ENCODE data around the gene GLUD1.

The GLUD1 gene

DNA sequence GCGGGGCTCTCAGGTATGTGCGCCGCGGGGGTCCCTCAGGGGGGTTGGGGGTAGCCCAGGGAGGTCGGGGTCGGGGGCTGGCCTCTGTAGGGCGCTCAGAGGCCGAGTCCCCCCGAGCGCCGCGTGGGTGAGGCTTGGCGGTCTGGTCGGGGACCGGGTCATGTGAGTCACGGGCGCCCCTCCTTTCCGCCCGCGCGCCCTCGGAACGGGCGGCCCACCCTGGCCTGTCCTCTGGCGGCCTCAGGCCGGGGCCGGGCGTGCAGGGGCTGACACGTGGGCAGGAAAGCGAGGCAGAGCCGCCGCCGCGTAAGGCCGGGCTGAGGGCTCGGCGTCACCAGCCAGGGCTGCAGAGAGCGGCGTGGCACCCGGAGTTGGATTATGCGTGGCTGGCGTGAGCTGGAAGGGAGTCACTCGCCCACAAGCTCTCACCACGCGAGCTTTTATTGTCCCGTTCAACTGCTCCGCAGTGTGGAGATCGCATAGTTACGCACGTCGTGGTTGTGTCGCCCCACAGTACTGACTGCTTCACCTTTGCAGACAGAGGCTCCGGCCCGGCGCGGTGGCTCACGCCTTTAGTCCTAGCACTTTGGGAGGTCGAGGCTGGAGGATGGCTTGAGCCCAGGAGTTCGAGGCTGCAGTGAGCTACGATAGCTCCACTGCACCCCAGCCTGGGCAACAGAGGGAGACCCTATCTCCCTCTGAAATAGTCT, 748 bp upstream of the GLUD1 start (continued):
- TF ChIP-seq, protein P1, sequence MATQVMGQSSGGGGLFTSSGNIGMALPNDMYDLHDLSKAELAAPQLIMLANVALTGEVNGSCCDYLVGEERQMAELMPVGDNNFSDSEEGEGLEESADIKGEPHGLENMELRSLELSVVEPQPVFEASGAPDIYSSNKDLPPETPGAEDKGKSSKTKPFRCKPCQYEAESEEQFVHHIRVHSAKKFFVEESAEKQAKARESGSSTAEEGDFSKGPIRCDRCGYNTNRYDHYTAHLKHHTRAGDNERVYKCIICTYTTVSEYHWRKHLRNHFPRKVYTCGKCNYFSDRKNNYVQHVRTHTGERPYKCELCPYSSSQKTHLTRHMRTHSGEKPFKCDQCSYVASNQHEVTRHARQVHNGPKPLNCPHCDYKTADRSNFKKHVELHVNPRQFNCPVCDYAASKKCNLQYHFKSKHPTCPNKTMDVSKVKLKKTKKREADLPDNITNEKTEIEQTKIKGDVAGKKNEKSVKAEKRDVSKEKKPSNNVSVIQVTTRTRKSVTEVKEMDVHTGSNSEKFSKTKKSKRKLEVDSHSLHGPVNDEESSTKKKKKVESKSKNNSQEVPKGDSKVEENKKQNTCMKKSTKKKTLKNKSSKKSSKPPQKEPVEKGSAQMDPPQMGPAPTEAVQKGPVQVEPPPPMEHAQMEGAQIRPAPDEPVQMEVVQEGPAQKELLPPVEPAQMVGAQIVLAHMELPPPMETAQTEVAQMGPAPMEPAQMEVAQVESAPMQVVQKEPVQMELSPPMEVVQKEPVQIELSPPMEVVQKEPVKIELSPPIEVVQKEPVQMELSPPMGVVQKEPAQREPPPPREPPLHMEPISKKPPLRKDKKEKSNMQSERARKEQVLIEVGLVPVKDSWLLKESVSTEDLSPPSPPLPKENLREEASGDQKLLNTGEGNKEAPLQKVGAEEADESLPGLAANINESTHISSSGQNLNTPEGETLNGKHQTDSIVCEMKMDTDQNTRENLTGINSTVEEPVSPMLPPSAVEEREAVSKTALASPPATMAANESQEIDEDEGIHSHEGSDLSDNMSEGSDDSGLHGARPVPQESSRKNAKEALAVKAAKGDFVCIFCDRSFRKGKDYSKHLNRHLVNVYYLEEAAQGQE (tag by site-specific recombination; IDR thresholded peaks at IDR 0.05) = peak; percentile 42; the same call in 1 of the 2 replicates
- TF ChIP-seq ZNF114 (tag by site-specific recombination; IDR thresholded peaks at IDR 0.05) = no peak
- TF ChIP-seq ZNF146 (tag by site-specific recombination; IDR thresholded peaks at IDR 0.05) = no peak
- peak; percentile 78; the same call in 1 of the 2 replicates for TF ChIP-seq PRDM2 (tag by site-specific recombination; IDR thresholded peaks at IDR 0.05; ENCODE audit: borderline replicate concordance)
- no peak for TF ChIP-seq GLI2 (tag by site-specific recombination; IDR thresholded peaks at IDR 0.05; ENCODE audit: borderline replicate concordance, low read depth)
- peak; percentile 80; the same call in 1 of the 2 replicates for TF ChIP-seq ZNF501 (tag by site-specific recombination; IDR thresholded peaks at IDR 0.05)
- TF ChIP-seq ZNF416 (tag by site-specific recombination; IDR thresholded peaks at IDR 0.05) = no peak
- no peak for TF ChIP-seq ZNF302 (tag by site-specific recombination; IDR thresholded peaks at IDR 0.05; ENCODE audit: low read depth)
- no peak for TF ChIP-seq ZBTB21 (tag by site-specific recombination; IDR thresholded peaks at IDR 0.05)
- TF ChIP-seq, protein P2, sequence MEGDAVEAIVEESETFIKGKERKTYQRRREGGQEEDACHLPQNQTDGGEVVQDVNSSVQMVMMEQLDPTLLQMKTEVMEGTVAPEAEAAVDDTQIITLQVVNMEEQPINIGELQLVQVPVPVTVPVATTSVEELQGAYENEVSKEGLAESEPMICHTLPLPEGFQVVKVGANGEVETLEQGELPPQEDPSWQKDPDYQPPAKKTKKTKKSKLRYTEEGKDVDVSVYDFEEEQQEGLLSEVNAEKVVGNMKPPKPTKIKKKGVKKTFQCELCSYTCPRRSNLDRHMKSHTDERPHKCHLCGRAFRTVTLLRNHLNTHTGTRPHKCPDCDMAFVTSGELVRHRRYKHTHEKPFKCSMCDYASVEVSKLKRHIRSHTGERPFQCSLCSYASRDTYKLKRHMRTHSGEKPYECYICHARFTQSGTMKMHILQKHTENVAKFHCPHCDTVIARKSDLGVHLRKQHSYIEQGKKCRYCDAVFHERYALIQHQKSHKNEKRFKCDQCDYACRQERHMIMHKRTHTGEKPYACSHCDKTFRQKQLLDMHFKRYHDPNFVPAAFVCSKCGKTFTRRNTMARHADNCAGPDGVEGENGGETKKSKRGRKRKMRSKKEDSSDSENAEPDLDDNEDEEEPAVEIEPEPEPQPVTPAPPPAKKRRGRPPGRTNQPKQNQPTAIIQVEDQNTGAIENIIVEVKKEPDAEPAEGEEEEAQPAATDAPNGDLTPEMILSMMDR (tag by site-specific recombination; IDR thresholded peaks at IDR 0.05) = peak; percentile 19; the same call in 1 of the 2 replicates
- TF ChIP-seq ZNF544 (tag by site-specific recombination; IDR thresholded peaks at IDR 0.05) = no peak
- no peak for TF ChIP-seq ZNF654 (tag by site-specific recombination; IDR thresholded peaks at IDR 0.05; ENCODE audit: low read depth)
- TF ChIP-seq ZNF423 (tag by site-specific recombination; IDR thresholded peaks at IDR 0.05) = peak; percentile 47; the same call in 1 of the 2 replicates
- TF ChIP-seq ZNF549 (tag by site-specific recombination; IDR thresholded peaks at IDR 0.05) = no peak
- peak; percentile 80 for TF ChIP-seq ZNF2 (tag by site-specific recombination; IDR thresholded peaks at IDR 0.05)
- no peak for TF ChIP-seq ZNF112 (tag by site-specific recombination; IDR thresholded peaks at IDR 0.05)
- TF ChIP-seq, protein P3, sequence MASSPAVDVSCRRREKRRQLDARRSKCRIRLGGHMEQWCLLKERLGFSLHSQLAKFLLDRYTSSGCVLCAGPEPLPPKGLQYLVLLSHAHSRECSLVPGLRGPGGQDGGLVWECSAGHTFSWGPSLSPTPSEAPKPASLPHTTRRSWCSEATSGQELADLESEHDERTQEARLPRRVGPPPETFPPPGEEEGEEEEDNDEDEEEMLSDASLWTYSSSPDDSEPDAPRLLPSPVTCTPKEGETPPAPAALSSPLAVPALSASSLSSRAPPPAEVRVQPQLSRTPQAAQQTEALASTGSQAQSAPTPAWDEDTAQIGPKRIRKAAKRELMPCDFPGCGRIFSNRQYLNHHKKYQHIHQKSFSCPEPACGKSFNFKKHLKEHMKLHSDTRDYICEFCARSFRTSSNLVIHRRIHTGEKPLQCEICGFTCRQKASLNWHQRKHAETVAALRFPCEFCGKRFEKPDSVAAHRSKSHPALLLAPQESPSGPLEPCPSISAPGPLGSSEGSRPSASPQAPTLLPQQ (tag by site-specific recombination; IDR thresholded peaks at IDR 0.05) = peak; percentile 82
- no peak for TF ChIP-seq ZNF521 (tag by site-specific recombination; IDR thresholded peaks at IDR 0.05)
- TF ChIP-seq, protein P4, sequence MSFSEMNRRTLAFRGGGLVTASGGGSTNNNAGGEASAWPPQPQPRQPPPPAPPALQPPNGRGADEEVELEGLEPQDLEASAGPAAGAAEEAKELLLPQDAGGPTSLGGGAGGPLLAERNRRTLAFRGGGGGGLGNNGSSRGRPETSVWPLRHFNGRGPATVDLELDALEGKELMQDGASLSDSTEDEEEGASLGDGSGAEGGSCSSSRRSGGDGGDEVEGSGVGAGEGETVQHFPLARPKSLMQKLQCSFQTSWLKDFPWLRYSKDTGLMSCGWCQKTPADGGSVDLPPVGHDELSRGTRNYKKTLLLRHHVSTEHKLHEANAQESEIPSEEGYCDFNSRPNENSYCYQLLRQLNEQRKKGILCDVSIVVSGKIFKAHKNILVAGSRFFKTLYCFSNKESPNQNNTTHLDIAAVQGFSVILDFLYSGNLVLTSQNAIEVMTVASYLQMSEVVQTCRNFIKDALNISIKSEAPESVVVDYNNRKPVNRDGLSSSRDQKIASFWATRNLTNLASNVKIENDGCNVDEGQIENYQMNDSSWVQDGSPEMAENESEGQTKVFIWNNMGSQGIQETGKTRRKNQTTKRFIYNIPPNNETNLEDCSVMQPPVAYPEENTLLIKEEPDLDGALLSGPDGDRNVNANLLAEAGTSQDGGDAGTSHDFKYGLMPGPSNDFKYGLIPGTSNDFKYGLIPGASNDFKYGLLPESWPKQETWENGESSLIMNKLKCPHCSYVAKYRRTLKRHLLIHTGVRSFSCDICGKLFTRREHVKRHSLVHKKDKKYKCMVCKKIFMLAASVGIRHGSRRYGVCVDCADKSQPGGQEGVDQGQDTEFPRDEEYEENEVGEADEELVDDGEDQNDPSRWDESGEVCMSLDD (tag by site-specific recombination; IDR thresholded peaks at IDR 0.05) = peak; percentile 53
- no peak for TF ChIP-seq ZNF596 (tag by site-specific recombination; IDR thresholded peaks at IDR 0.05)
- no peak for TF ChIP-seq ZNF433 (tag by site-specific recombination; IDR thresholded peaks at IDR 0.05; ENCODE audit: low read depth)
- no peak for TF ChIP-seq ZNF18 (tag by site-specific recombination; IDR thresholded peaks at IDR 0.05)
